ENCODE measurements around the gene PLCB4. TPM values are rescaled to one million over a fixed set of nuclear protein-coding genes. Genes with fewer than 3 reads are reported as not detected.

Gene PLCB4
- polyA plus RNA-seq, 1 donor (not counting 4 experiments of a cell fraction or from before 2014, with no cell fraction given) = 4.1 TPM

DNA sequence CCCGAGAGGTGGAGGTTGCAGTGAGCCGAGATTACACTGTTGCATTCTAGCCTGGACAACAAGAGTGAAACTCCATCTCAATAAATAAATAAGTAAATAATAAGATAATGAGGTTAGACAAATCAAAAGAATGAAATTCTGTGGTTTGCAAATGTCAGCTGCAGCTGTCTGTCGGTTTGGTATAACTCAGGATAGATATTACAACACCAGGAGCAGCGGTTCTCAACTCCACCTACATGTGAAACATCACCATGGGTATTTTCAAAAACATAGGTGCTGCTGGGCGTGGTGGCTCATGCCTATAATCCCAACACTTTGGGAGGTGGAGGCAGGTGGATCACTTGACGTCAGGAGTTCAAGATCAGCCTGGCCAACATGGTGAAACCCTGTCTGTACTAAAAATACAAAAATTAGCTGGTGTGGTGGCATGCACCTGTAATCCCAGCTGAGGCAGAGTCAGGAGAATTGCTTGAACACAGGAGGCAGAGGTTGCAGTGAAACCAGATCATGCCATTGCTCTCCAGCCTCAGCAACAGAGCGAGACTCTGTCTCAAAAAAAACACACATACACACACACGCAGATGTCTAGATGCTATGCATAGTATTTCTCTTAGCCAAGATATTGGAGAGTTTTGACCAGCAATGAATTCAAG, 319.4 kb downstream of the PLCB4 start:
- dilution Hi-C loops (cut with MboI; ENCODE audit: extremely low pct_ligation_motif_present, low sequenced_read_pairs) = no loop called here

DNA sequence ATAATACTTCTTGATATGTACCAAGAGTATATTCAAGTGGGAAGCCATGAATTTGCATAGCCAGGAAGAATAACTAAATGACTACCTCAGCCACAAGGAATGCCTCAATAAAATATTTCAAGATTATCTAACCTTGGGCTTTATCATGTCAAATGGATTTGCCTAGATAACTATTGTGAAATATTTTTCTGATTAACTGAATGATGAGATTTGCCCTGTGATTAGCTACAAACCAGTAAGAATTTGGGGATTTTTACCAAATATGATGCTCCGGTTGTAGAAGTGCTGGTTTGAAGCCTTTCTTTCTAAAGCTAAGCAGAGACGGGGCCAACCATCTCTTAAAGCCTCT, 319.9 kb downstream of the PLCB4 start:
- no peak overlapping the region for H3K4me3 ChIP-seq (ENCODE audit: control insufficient read depth in 2 of 3, extremely low read depth in 1 of 3, insufficient read depth in 2 of 3, low read depth in 1 of 3, low read length in 3 of 3)
- no peaks in the 10 kb centered on the region for H3K27me3 ChIP-seq (ENCODE audit: control insufficient read depth, extremely low read depth, insufficient read depth, low read length)
- no peaks in the 10 kb centered on the region for H3K9me1 ChIP-seq (ENCODE audit: control insufficient read depth, extremely low read depth, insufficient read depth, low read length)
- no peak for DNase-seq (ENCODE audit: low read depth, low spot score)
- no peak overlapping the region for H3K9ac ChIP-seq (ENCODE audit: control insufficient read depth, extremely low read depth, insufficient read depth, low read length)
- no peaks in the 10 kb centered on the region for H4K20me1 ChIP-seq (ENCODE audit: control insufficient read depth, extremely low read depth, insufficient read depth, low read length)
- no peaks in the 10 kb centered on the region for H3K9me3 ChIP-seq (ENCODE audit: control insufficient read depth, low read depth, low read length)
- H3K27ac ChIP-seq (ENCODE audit: control insufficient read depth, insufficient read depth, low read length) = no peak overlapping the region
- no peak for FAIRE-seq
- no peak overlapping the region for H3K4me2 ChIP-seq (ENCODE audit: control insufficient read depth, extremely low read depth, insufficient read depth, low read depth, low read length)
- TF ChIP-seq, protein P1, sequence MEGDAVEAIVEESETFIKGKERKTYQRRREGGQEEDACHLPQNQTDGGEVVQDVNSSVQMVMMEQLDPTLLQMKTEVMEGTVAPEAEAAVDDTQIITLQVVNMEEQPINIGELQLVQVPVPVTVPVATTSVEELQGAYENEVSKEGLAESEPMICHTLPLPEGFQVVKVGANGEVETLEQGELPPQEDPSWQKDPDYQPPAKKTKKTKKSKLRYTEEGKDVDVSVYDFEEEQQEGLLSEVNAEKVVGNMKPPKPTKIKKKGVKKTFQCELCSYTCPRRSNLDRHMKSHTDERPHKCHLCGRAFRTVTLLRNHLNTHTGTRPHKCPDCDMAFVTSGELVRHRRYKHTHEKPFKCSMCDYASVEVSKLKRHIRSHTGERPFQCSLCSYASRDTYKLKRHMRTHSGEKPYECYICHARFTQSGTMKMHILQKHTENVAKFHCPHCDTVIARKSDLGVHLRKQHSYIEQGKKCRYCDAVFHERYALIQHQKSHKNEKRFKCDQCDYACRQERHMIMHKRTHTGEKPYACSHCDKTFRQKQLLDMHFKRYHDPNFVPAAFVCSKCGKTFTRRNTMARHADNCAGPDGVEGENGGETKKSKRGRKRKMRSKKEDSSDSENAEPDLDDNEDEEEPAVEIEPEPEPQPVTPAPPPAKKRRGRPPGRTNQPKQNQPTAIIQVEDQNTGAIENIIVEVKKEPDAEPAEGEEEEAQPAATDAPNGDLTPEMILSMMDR (optimal IDR thresholded peaks at IDR 0.05 in 1 of 3, IDR thresholded peaks at IDR 0.05 in 1 of 3, conservative IDR thresholded peaks at IDR 0.05 in 1 of 3; ENCODE audit: extremely low read depth in 1 of 3, insufficient read depth in 2 of 3, low read length in 3 of 3) = no peak
- no peak for TF ChIP-seq EZH2 (IDR thresholded peaks at IDR 0.05; ENCODE audit: low read length)
- no peak overlapping the region for H2AFZ ChIP-seq (ENCODE audit: control insufficient read depth, low read length)
- no peaks in the 10 kb centered on the region for H3K79me2 ChIP-seq (ENCODE audit: control insufficient read depth, insufficient read depth, low read length)
- H3K36me3 ChIP-seq (ENCODE audit: control insufficient read depth in 2 of 2, extremely low read depth in 1 of 2, insufficient read depth in 2 of 2, low read length in 2 of 2) = no peaks in the 10 kb centered on the region
- dilution Hi-C loops (cut with MboI; ENCODE audit: extremely low pct_ligation_motif_present, low sequenced_read_pairs) = no loop called here
- H3K4me1 ChIP-seq (ENCODE audit: control insufficient read depth, extremely low read depth, insufficient read depth, low read length) = no peaks in the 10 kb centered on the region

More for the DNA sequence above, 319.4 kb downstream of the PLCB4 start:
- Histone ChIP-seq H3K4me3 (ENCODE audit: control insufficient read depth in 2 of 3, extremely low read depth in 1 of 3, insufficient read depth in 2 of 3, low read depth in 1 of 3, low read length in 3 of 3) (no peak overlapping the region), H3K4me2 (ENCODE audit: control insufficient read depth, extremely low read depth, insufficient read depth, low read depth, low read length) (no peak overlapping the region), H4K20me1 (ENCODE audit: control insufficient read depth, extremely low read depth, insufficient read depth, low read length) (no peaks in the 10 kb centered on the region), H3K36me3 (ENCODE audit: control insufficient read depth in 2 of 2, extremely low read depth in 1 of 2, insufficient read depth in 2 of 2, low read length in 2 of 2) (no peaks in the 10 kb centered on the region), H3K9me1 (ENCODE audit: control insufficient read depth, extremely low read depth, insufficient read depth, low read length) (no peaks in the 10 kb centered on the region), H3K4me1 (ENCODE audit: control insufficient read depth, extremely low read depth, insufficient read depth, low read length) (no peaks in the 10 kb centered on the region), H3K9me3 (ENCODE audit: control insufficient read depth, low read depth, low read length) (no peaks in the 10 kb centered on the region), H3K27ac (ENCODE audit: control insufficient read depth, insufficient read depth, low read length) (no peak overlapping the region), H3K27me3 (ENCODE audit: control insufficient read depth, extremely low read depth, insufficient read depth, low read length) (no peaks in the 10 kb centered on the region), H3K9ac (ENCODE audit: control insufficient read depth, extremely low read depth, insufficient read depth, low read length) (no peak overlapping the region), H2AFZ (ENCODE audit: control insufficient read depth, low read length) (no peak overlapping the region), H3K79me2 (ENCODE audit: control insufficient read depth, insufficient read depth, low read length) (no peaks in the 10 kb centered on the region)
- DNase-seq (ENCODE audit: low read depth, low spot score) (no peak), FAIRE-seq (no peak)
- TF ChIP-seq EZH2 (IDR thresholded peaks at IDR 0.05; ENCODE audit: low read length) = no peak
- TF ChIP-seq, protein P1 (optimal IDR thresholded peaks at IDR 0.05 in 1 of 3, IDR thresholded peaks at IDR 0.05 in 1 of 3, conservative IDR thresholded peaks at IDR 0.05 in 1 of 3; ENCODE audit: extremely low read depth in 1 of 3, insufficient read depth in 2 of 3, low read length in 3 of 3) = no peak
